Breast epithelium (tissue), 3 donors: ENCODE results near the gene ADD2.

Source experiments
- POLR2A ChIP-seq: fragments of 450-650 bp; IDR thresholded peaks from one replicate; pipeline ENCODE4 v1.6.1; 2016; ENCODE audit warnings: antibody characterized with exemption, mild to moderate bottlenecking, moderate library complexity
- POLR2AphosphoS5 ChIP-seq, 3 donors: sonication (generic); formaldehyde crosslinking; IDR thresholded peaks; one replicate each; pipeline ENCODE4 v1.6.1; 2017; ENCODE audit warnings: antibody characterized with exemption in 3 of 3
- TF ChIP-seq, protein P1 (sequence below), 3 donors: fragments of 450-650 bp; IDR thresholded peaks; one replicate each; pipeline ENCODE4 v1.5.1; 2016 to 2017; ENCODE audit warnings: antibody characterized with exemption in 3 of 3, mild to moderate bottlenecking in 3 of 3, moderate library complexity in 3 of 3

- TF ChIP-seq, protein P1, sequence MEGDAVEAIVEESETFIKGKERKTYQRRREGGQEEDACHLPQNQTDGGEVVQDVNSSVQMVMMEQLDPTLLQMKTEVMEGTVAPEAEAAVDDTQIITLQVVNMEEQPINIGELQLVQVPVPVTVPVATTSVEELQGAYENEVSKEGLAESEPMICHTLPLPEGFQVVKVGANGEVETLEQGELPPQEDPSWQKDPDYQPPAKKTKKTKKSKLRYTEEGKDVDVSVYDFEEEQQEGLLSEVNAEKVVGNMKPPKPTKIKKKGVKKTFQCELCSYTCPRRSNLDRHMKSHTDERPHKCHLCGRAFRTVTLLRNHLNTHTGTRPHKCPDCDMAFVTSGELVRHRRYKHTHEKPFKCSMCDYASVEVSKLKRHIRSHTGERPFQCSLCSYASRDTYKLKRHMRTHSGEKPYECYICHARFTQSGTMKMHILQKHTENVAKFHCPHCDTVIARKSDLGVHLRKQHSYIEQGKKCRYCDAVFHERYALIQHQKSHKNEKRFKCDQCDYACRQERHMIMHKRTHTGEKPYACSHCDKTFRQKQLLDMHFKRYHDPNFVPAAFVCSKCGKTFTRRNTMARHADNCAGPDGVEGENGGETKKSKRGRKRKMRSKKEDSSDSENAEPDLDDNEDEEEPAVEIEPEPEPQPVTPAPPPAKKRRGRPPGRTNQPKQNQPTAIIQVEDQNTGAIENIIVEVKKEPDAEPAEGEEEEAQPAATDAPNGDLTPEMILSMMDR (IDR thresholded peaks at IDR 0.05): no peak
- TF ChIP-seq POLR2A (no peak), POLR2AphosphoS5 (IDR thresholded peaks at IDR 0.05) (no peak)
Measured at GRCh38 chr2:70745276-70745825, 22.6 kb downstream of the ADD2 start.
